Activated T-helper 2 cell treated with anti-CD3 and anti-CD28 coated beads, Interferon-gamma antibody, Interleukin-2, Interleukin-4, amounts not matched to agents 10 μg/mL and 5 μg/mL and 100 μg/mL, durations not matched to agents 14 hours and 24 hours and 36 hours (primary cell): ENCODE results near the gene WDFY1. TPM values are rescaled to one million over a fixed set of nuclear protein-coding genes. Genes with fewer than 3 reads are reported as not detected.

Experiments
- DNase-seq: peaks from one replicate; pipeline ENCODE4 v3.0.0; 2021; ENCODE audit warnings: low spot score
- H3K27ac Mint-ChIP-seq: one replicate; pipeline ENCODE4 v1.8.0; 2021; ENCODE audit warnings: mixed read lengths
- H3K27me3 Mint-ChIP-seq: one replicate; pipeline ENCODE4 v1.8.0; 2021; ENCODE audit warnings: low read depth, mixed read lengths
- H3K36me3 Mint-ChIP-seq: one replicate; pipeline ENCODE4 v1.8.0; 2021; ENCODE audit warnings: low read depth, mixed read lengths
- H3K4me1 Mint-ChIP-seq: one replicate; pipeline ENCODE4 v1.8.0; 2021; ENCODE audit warnings: low read depth, mixed read lengths
- H3K4me3 Mint-ChIP-seq: one replicate; pipeline ENCODE4 v1.8.0; 2021; ENCODE audit warnings: low read depth, mild to moderate bottlenecking, moderate library complexity, mixed read lengths
- H3K9me3 Mint-ChIP-seq: one replicate; pipeline ENCODE4 v1.8.0; 2021; ENCODE audit warnings: mixed read lengths
- intact Hi-C: fragments of 100-400 bp; cut with micrococcal nuclease; formaldehyde crosslinking; loops from one replicate; pipeline ENCODE4 v1.15.1; 2023
- total RNA-seq: library from RNA; stranded (reverse); gene quantifications from 2 replicates; pipeline ENCODE4 v1.2.3, GENCODE V29; 2022

The WDFY1 gene
- total RNA-seq, 1 donor from 2014 or later = 22.2 TPM

DNA sequence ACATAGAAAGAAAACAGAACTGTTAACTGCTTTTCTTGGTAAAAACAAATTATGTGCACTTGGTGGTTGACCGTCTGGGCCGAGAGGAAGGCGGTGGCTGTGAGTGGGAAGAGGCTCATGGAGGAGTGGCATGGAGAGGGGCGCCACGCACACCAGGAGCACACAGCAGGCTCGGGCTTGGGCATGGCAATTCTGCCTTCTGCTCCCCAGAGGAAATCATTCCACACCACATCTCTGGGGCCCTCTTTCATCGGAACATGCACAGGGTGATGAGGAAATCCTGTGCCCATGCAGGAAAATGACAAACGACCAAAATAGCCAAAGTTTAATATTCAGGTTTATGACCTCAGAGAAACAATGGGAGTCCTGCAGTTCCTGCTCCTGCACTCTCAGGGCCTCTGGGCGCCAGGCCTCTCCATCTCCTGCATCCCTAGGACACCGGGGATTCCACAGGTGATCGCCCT is 26.4 kb downstream of the WDFY1 start:
- Mint-ChIP-seq H3K27me3 (no peaks in the 10 kb centered on the region), H3K27ac (no peak overlapping the region), H3K4me3 (no peak overlapping the region), H3K9me3 (no peaks in the 10 kb centered on the region), H3K4me1 (peaks cover 20% of the 10 kb centered on the region), H3K36me3 (peaks cover 26% of the 10 kb centered on the region)
- no peak for DNase-seq
- intact Hi-C loops = no loop called here

DNA sequence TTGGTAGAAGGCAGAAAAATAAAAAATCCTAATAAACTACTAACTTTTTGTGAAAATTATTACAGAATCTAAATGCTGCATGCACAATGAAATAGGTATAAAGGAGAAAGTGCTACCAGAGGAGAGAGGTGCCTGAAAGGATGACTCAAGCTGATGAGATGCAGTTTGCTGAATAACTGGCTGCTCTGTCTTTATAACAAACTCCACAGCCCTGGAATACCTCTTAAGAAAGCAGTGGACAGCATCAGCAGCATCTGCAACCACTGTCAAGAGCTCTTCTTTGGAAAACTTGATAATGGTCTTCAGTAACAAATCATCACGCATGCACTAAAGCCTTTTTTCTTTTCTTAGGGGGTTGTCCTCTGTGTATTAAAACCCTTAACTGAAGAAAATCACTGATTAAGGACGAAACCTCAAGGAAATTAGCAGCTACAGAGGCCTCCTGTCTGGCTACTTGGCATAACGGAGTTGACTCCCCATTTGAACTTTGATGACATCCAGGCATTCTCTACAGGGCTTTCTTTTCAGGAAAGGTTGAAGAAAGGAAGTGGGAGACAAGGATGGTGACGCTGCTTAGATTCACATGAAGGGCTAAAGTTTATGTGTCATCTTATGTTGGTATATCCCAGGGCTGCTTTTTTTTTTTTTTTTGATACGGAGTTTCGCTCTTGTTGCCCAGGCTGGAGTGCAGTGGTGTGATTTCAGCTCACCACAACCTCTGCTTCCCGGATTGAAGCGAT is 28.8 kb downstream of the WDFY1 start:
- Mint-ChIP-seq H3K27ac (no peak overlapping the region), H3K9me3 (no peaks in the 10 kb centered on the region), H3K36me3 (peaks cover 32% of the 10 kb centered on the region), H3K27me3 (no peaks in the 10 kb centered on the region), H3K4me1 (peaks cover 11% of the 10 kb centered on the region), H3K4me3 (no peak overlapping the region)
- DNase-seq = no peak
- intact Hi-C loops = no loop called here

DNA sequence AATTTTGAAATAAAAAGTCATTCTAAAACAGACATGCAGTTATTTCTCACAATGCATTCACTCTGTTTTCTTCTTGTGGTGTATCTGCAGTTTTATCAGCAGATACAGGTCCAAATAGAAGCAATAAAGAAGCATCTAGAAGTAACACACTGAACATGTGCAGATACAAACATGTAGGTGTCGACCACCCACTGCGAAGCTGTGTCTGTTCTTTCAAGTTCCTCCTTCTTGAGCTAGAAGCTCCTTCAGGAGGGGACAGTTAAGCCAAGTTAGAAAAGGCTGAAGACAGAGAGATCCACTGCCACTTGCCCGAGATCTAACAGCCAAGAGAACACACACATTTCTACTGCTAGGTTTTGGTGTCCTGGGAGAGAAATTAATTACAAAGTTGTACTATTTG is 30.1 kb downstream of the WDFY1 start:
- Mint-ChIP-seq H3K27me3 (no peaks in the 10 kb centered on the region), H3K4me1 (peaks cover 11% of the 10 kb centered on the region), H3K4me3 (no peak overlapping the region), H3K9me3 (no peaks in the 10 kb centered on the region), H3K27ac (no peak overlapping the region), H3K36me3 (peaks cover 33% of the 10 kb centered on the region)
- no peak for DNase-seq
- intact Hi-C loops = no loop called here

DNA sequence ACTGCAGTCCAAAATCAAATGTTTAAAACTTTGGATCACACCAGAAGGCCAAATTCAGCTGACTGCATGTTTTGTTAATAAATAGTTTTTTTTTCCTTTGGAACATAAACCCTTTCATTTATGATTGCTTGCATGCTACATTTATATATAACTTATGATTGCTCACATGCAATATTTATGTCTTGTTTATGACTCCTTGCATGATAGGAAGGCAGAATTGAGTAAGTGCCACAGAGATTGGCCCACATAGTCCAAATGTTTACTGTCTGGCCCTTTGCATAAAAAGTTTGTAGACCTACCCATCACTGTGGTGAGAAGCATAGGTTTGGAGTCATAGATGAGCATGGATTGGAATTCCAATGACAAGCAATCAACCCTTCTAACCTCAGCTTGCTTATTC is 30.8 kb downstream of the WDFY1 start:
- Mint-ChIP-seq H3K4me1 (peaks cover 17% of the 10 kb centered on the region), H3K9me3 (no peaks in the 10 kb centered on the region), H3K4me3 (no peak overlapping the region), H3K27ac (no peak overlapping the region), H3K27me3 (no peaks in the 10 kb centered on the region), H3K36me3 (peaks cover 40% of the 10 kb centered on the region)
- intact Hi-C loops = no loop called here
- DNase-seq = no peak

DNA sequence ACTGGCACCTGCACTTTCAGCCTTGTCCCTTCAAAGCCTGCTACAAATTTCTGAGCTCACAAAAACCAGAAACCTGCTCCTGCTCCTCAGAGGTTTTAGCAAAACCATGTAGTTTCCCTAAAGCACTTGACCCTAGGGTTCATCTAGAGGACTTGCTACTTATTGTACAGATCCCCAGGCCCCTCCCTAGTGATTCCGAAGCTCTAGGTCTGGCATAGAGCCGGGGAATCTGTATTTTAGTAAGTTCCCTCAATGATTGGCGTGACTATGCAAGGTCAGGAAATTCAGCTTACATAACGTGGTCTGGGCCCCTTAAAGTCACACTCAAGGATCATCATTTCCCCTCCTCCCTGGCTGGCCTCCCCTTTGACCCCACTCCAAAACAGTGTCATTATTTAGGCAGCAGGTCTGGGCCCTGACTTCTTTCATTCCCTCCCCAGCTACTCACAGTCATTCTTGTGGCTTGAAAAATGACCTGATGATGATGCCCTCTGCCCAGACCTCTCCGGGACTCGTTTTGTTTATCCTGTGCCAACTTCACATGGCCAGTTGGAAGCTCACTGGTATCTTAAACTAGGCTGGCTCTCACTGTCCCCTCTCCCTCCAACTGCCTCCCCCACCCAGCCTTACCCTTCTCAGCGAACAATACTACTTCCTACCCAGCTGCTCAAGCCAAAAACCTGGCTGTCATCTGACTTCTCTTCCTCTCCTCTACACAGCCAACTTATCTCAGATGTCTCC is 36.0 kb downstream of the WDFY1 start:
- H3K36me3 Mint-ChIP-seq = peaks cover 29% of the 10 kb centered on the region
- H3K4me1 Mint-ChIP-seq = peaks cover 16% of the 10 kb centered on the region
- no peak overlapping the region for H3K27ac Mint-ChIP-seq
- no peaks in the 10 kb centered on the region for H3K9me3 Mint-ChIP-seq
- no peak overlapping the region for H3K4me3 Mint-ChIP-seq
- no peaks in the 10 kb centered on the region for H3K27me3 Mint-ChIP-seq
- DNase-seq = no peak
- intact Hi-C loops = no loop called here

DNA sequence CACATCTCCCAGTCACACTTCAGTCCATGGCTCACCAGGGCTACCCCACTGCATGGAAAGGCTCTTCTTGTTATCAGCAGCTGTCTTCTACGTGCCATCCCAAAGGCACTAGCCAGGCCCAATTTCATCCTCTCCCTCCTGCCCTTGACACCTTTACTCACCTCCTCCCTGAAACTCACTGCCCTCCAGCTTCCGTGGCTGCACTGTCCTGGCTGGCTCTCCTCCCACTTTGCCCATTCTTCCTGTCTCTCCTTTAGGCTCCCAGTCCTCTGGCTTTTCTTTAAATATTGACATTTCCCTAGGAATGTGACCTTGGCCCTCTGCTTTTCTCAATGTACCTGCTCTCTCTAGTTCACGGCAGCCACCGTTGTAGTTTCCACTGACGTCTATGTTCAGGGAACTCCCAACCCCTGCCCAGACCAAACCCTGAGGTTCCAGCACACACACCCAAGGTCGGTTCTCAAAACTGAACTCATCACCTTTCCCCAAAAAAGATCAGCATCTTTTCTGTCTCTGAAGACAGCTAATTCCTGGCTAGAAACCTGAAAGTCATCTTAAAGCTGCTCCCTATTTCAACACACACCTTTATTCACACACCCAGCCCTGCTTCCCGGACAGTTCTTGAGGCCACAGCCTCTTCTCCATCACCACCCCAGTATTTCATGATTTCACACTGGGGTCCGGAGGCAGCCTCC is 36.7 kb downstream of the WDFY1 start:
- Mint-ChIP-seq H3K36me3 (peaks cover 29% of the 10 kb centered on the region), H3K9me3 (no peaks in the 10 kb centered on the region), H3K27ac (peak overlapping the region; percentile 2), H3K4me1 (peaks cover 14% of the 10 kb centered on the region), H3K4me3 (no peak overlapping the region), H3K27me3 (no peaks in the 10 kb centered on the region)
- intact Hi-C loops = no loop called here
- no peak for DNase-seq

DNA sequence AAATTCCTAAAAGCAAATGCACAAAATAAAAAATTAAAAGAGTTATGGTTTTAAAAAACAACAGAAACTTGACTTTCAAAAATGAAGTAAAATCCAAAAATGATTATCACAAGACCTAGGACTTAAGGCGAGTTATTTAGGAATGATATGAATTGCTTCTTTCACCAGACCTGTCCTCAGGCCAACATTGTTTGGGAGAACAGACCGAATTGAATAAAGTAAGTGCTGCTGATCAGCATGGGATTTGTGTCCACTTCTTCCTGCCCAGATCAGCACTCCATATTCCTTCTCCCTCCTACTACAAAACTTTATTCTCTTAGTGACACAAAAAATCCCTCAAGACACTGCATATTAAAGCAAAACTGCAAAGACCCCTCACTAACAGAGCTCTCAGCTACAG is 39.1 kb downstream of the WDFY1 start:
- intact Hi-C loops = no loop called here
- H3K27me3 Mint-ChIP-seq = no peaks in the 10 kb centered on the region
- H3K36me3 Mint-ChIP-seq = peaks cover 31% of the 10 kb centered on the region
- H3K27ac Mint-ChIP-seq = no peak overlapping the region
- DNase-seq = no peak
- no peak overlapping the region for H3K4me3 Mint-ChIP-seq
- no peaks in the 10 kb centered on the region for H3K9me3 Mint-ChIP-seq
- peaks cover 12% of the 10 kb centered on the region for H3K4me1 Mint-ChIP-seq

DNA sequence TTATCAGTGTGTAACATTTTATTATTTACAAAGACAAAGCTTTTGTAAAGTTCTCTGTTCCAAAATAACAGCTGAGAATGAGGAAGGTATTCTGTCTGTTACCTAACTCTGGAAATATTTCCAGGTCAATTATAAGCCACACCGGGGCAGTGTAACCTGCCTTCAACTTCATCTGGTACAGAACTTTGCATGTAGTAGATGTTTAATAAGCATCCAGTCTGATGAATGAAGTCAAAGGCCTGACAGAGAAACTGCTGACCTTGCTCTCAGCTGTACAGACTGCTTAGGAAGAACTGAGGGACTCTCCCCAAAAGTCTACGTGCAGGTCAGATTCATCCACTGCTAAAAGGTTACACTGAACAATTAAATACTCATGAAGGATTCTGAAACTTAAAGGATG is 43.3 kb downstream of the WDFY1 start:
- intact Hi-C loops = no loop called here
- H3K27ac Mint-ChIP-seq = no peak overlapping the region
- peaks cover 54% of the 10 kb centered on the region for H3K36me3 Mint-ChIP-seq

DNA sequence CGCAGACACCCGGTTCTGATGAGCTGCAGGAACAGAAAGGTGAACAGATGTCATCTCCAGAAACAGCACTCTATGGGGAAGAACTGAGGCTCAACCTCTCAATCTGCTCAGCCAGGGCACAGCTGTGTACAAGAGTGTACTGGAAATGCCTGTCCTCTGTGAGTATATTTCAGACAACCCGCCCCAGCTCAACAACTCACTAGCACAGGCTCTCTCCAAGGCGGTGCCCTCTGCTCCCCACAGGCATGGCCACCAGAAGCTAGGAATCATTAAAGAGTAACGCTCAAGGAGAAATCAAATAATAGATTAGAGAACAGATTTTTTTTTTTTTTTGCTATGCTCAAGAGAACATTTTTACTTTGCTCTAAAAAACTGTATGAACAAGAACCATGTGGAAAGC is 43.8 kb downstream of the WDFY1 start:
- no peak for DNase-seq
- H3K9me3 Mint-ChIP-seq = no peaks in the 10 kb centered on the region
- H3K4me1 Mint-ChIP-seq = peaks cover 21% of the 10 kb centered on the region
- H3K36me3 Mint-ChIP-seq = peaks cover 58% of the 10 kb centered on the region
- no peaks in the 10 kb centered on the region for H3K27me3 Mint-ChIP-seq
- no peak overlapping the region for H3K27ac Mint-ChIP-seq
- H3K4me3 Mint-ChIP-seq = no peak overlapping the region
- intact Hi-C loops = no loop called here

More for the DNA sequence above, 43.3 kb downstream of the WDFY1 start:
- Mint-ChIP-seq H3K27me3 (no peaks in the 10 kb centered on the region), H3K4me1 (peaks cover 17% of the 10 kb centered on the region), H3K4me3 (no peak overlapping the region), H3K9me3 (no peaks in the 10 kb centered on the region)
- no peak for DNase-seq

DNA sequence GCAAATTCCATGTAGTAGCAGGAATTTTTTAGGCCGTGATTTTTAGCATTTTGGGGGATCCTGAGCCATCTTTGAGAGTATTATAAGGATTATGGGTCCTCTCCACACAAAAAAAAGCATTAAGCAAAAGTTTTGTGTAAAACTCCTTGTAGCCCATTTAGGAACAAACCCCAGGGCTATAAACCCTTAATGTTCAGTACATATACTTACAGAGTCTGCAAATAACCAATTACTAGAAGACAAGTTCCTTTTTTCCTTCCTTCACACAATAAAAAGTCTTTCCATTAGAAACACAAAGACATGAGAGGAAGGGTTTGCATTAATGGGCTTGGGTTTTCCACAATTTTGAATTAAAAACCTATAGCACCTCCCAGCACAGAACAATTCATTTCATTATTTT is 44.6 kb downstream of the WDFY1 start:
- Mint-ChIP-seq H3K27ac (no peak overlapping the region), H3K9me3 (no peaks in the 10 kb centered on the region), H3K4me1 (peaks cover 24% of the 10 kb centered on the region), H3K36me3 (peaks cover 61% of the 10 kb centered on the region), H3K27me3 (no peaks in the 10 kb centered on the region), H3K4me3 (no peak overlapping the region)
- DNase-seq = no peak
- intact Hi-C loops = no loop called here

DNA sequence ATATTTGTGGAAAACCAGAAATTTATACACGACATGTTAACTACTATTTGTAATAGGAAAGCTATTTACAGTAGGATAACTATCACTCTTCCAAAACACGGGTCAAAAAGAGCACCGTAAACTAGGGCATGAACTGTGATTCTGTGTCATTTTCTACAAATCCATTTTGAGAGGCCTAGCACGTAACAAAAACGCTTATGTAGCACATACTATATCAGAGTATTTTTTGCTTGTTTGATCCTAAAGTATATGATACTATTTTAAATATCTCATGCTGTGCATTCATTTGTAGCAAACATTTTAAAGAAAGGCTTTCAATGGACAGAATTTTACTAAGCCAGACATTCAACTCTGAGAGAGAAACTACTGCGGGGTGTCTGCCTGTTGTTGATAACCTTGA is 45.1 kb downstream of the WDFY1 start:
- H3K27me3 Mint-ChIP-seq = no peaks in the 10 kb centered on the region
- H3K36me3 Mint-ChIP-seq = peaks cover 61% of the 10 kb centered on the region
- H3K4me3 Mint-ChIP-seq = no peak overlapping the region
- peaks cover 27% of the 10 kb centered on the region for H3K4me1 Mint-ChIP-seq
- intact Hi-C loops = no loop called here
- H3K27ac Mint-ChIP-seq = no peak overlapping the region
- DNase-seq = no peak
- no peaks in the 10 kb centered on the region for H3K9me3 Mint-ChIP-seq

DNA sequence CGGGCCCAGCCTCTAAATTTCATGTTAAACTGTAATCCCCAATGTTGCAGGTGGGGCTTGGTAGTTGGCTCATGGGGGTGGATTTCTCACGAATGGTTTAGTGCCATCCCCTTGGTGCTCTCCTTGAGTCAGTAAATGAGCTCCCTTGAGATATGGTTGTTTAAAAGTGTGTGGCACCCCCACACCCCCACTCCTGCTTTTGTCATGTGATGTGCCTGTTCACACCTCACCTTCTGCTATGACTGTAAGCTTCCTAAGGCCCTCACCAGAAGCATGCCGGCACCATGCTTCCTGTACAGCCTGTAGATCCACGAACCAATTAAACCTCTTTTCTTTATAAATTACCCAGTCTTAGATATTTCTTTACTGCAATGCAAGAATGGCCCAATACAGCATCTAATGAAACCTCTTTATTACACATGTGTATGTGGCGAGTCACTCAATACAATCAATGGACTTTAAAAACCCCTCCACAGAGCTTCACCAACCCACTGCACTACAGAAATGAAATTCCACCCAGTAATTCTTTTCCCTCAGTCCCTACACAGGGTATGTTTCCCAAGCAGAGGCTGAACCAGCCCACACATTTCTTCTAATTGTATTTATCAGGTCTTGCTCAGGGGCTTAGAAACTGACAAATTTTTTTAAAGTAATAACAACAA is 47.3 kb downstream of the WDFY1 start:
- DNase-seq = no peak
- Mint-ChIP-seq H3K27me3 (no peaks in the 10 kb centered on the region), H3K27ac (peak overlapping the region; percentile 58), H3K4me3 (no peak overlapping the region), H3K36me3 (peaks cover 77% of the 10 kb centered on the region), H3K4me1 (peaks cover 27% of the 10 kb centered on the region), H3K9me3 (no peaks in the 10 kb centered on the region)
- intact Hi-C loops = loop anchor here (1.0 to 5.0 kb wide), 3 partner anchors 31 to 45 kb away; no protein-coding TSS in a partner anchor
